H1 (cell line): ENCODE measurements around the gene OMP.

Experiments used
- ATF2 ChIP-seq: IDR thresholded peaks from 2 replicates; pipeline ENCODE4 v1.6.1; 2012; ENCODE audit warnings: low read length, inconsistent platforms
- CHD1 ChIP-seq: IDR thresholded peaks from 2 replicates; pipeline ENCODE4 v1.6.1; 2012; ENCODE audit warnings: low read depth, low read length, improper control_type of control experiment
- CHD2 ChIP-seq: IDR thresholded peaks from 2 replicates; pipeline ENCODE4 v1.6.1; 2012; ENCODE audit warnings: low read length, improper control_type of control experiment
- MAX ChIP-seq: IDR thresholded peaks from 2 replicates; pipeline ENCODE4 v1.6.1; 2012; ENCODE audit warnings: inconsistent platforms
- TF ChIP-seq, protein P1 (sequence below), 3 experiments: IDR thresholded peaks; 1 replicate in 2 of 3; 2 replicates in 1 of 3; pipeline versions ENCODE4 v1.5.1 to v1.6.1; 2011; ENCODE audit warnings: low read length in 3 of 3, mild to moderate bottlenecking in 3 of 3, inconsistent platforms in 2 of 3, low read depth in 1 of 3, moderate library complexity in 1 of 3; ENCODE audit not compliant: insufficient read depth in 1 of 3; ENCODE audit errors: control extremely low read depth in 1 of 3

DNA sequence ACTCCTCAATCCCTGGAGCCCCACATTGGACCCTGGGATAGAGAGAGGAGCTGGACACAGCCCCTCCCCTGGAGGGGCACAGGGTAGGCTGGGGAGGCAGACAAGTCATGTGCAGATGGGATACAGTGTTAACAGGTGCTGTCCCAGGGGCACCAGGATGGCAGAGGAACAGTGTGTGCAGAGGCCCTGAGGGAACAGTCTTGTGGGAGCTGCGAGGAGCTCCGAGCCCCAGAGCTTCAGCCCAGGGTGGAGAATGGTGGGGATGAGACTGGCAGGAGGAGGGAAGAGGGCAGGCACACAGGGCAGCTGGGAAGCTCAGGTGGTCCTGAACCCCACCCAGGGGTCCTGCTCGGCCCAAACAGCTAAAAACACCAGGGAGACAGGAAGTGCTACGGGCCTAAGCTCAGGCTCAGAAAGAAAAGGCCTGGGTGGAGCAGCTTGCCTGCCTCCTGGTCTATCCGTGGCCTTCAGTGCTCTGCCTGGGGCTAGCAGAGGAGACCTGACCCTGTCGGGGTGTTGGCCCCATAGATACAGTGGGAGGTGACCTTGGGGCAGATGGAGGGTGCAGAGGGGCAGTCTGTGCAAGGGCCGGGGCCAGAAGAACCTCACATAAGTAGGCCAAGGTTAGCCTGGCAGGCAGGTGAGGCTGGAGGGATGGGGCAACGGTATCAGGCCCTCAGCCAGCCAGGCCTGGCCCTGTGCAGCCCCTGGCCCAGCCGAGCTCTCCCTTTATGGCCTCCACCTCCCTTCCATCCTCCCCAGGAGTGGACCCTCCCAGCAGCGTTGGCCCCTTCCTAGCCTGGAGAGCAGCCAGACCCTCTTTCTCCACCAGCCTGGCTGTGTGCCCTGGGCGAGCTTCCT lies 20.4 kb upstream of the OMP start:
- TF ChIP-seq, protein P1, sequence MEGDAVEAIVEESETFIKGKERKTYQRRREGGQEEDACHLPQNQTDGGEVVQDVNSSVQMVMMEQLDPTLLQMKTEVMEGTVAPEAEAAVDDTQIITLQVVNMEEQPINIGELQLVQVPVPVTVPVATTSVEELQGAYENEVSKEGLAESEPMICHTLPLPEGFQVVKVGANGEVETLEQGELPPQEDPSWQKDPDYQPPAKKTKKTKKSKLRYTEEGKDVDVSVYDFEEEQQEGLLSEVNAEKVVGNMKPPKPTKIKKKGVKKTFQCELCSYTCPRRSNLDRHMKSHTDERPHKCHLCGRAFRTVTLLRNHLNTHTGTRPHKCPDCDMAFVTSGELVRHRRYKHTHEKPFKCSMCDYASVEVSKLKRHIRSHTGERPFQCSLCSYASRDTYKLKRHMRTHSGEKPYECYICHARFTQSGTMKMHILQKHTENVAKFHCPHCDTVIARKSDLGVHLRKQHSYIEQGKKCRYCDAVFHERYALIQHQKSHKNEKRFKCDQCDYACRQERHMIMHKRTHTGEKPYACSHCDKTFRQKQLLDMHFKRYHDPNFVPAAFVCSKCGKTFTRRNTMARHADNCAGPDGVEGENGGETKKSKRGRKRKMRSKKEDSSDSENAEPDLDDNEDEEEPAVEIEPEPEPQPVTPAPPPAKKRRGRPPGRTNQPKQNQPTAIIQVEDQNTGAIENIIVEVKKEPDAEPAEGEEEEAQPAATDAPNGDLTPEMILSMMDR (IDR thresholded peaks at IDR 0.05; ENCODE audit: control extremely low read depth in 1 of 3, insufficient read depth in 1 of 3, low read depth in 1 of 3, low read length in 3 of 3), result no peak
- TF ChIP-seq CHD2 (no peak), CHD1 (no peak), ATF2 (no peak), MAX (no peak)
